Activated naive CD8-positive, alpha-beta T cell (primary cell): Measurements from ENCODE around the gene CFAP100.

Source experiments
- H3K27ac Mint-ChIP-seq: one replicate; pipeline ENCODE4 v1.8.0; 2021; ENCODE audit warnings: mixed read lengths
- H3K27me3 Mint-ChIP-seq: one replicate; pipeline ENCODE4 v1.8.0; 2021; ENCODE audit warnings: mixed read lengths
- H3K36me3 Mint-ChIP-seq: one replicate; pipeline ENCODE4 v1.8.0; 2021; ENCODE audit warnings: mixed read lengths
- H3K4me1 Mint-ChIP-seq: one replicate; pipeline ENCODE4 v1.8.0; 2021; ENCODE audit warnings: low read depth, mixed read lengths
- H3K4me3 Mint-ChIP-seq: one replicate; pipeline ENCODE4 v1.8.0; 2021; ENCODE audit warnings: mild to moderate bottlenecking, mixed read lengths
- H3K9me3 Mint-ChIP-seq: one replicate; pipeline ENCODE4 v1.8.0; 2021; ENCODE audit warnings: low read depth, mixed read lengths

Gene CFAP100

DNA sequence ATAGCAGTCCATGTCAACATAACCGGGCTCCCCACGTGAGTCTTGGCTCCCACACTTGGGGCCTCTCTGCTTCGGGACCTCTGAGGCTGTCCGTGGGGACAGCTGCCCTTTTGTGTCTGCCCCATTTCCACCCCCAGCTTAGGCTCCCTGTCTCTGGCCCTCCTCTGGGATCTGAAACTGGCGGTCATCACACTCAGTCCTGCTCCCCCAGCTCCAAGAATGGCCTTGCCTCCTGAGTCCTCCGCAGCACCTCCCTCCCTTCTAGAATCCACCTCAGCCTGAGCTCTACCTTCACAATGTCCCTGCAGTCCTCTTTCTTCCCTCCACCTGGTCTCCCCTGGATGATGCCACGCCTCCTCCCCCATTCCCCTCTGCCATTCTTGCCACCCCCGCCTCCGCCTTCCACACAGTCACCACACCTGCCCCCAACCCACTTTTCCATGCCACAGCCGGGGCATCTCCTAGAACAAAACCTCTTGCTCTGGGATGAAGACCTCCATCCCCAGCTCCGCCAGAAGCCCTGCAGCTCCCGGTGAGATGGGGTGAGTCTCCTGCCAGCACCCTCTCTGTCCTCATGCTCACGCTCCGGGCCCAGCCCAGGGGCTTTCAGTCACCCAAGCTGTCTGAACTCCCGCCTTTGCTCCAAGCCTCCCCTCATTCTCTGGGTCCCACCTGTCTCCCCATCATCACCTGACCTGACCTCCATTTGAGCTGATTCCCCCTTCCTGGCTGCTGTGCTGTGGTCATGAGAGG lies 88.0 kb downstream of the CFAP100 start:
- no peak overlapping the region for H3K27ac Mint-ChIP-seq
- no peaks in the 10 kb centered on the region for H3K9me3 Mint-ChIP-seq
- no peaks in the 10 kb centered on the region for H3K36me3 Mint-ChIP-seq

GRCh38 chr3:126483321-126483761 lies 88.6 kb downstream of the CFAP100 start:
- Mint-ChIP-seq H3K27ac (no peak overlapping the region), H3K4me1 (peaks cover 10% of the 10 kb centered on the region), H3K36me3 (no peaks in the 10 kb centered on the region), H3K4me3 (no peak overlapping the region), H3K9me3 (no peaks in the 10 kb centered on the region), H3K27me3 (no peaks in the 10 kb centered on the region)

More for the DNA sequence above, 88.0 kb downstream of the CFAP100 start:
- Mint-ChIP-seq H3K4me1 (peaks cover 10% of the 10 kb centered on the region), H3K4me3 (no peak overlapping the region), H3K27me3 (no peaks in the 10 kb centered on the region)

GRCh38 chr3:126484148-126484547 lies 89.4 kb downstream of the CFAP100 start:
- H3K4me1 Mint-ChIP-seq = peaks cover 10% of the 10 kb centered on the region
- no peaks in the 10 kb centered on the region for H3K36me3 Mint-ChIP-seq
- H3K9me3 Mint-ChIP-seq = no peaks in the 10 kb centered on the region
- H3K27ac Mint-ChIP-seq = no peak overlapping the region
- no peak overlapping the region for H3K4me3 Mint-ChIP-seq
- no peaks in the 10 kb centered on the region for H3K27me3 Mint-ChIP-seq

- Mint-ChIP-seq H3K27ac (no peak overlapping the region), H3K4me3 (no peak overlapping the region), H3K36me3 (no peaks in the 10 kb centered on the region), H3K27me3 (no peaks in the 10 kb centered on the region), H3K9me3 (no peaks in the 10 kb centered on the region), H3K4me1 (peaks cover 10% of the 10 kb centered on the region)
These were observed 90.0 kb downstream of the CFAP100 start for GRCh38 chr3:126484662-126485061.

DNA sequence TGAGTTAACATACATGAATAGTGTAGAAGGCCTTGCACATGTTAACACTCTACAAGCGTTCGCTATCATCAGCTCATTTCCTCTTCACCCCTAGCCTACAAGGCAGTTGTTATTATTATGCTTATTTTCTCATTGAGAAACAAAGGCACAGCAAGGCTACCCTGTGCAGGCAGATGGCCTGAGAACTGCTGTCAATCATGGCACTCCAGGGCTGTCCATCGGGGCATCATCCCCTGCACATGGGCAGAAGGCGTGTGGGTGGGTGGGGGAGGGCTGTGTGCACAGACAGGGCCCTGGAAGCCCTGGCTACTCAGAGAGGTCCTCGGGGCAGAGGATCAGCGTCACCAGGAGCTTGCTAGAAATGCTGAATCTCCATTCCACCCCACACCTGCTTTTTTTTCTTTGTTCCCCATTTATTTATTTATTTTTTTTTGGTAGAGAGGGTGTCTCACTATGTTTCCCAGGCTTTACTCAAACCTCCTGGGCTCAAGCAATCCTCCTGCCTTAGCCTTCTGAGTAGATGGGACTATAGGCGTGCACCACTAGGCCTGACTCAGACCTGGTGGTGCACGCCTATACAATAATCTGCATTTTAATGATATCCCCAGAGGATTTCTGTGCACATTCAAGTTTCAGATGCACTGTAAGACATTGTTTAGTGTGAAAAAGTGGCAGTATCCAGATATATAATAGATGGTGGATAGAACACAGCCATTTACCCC lies 90.6 kb downstream of the CFAP100 start:
- Mint-ChIP-seq H3K36me3 (no peaks in the 10 kb centered on the region), H3K4me3 (no peak overlapping the region), H3K27me3 (no peaks in the 10 kb centered on the region), H3K9me3 (no peaks in the 10 kb centered on the region), H3K4me1 (peaks cover 10% of the 10 kb centered on the region), H3K27ac (no peak overlapping the region)

- Mint-ChIP-seq H3K27me3 (no peaks in the 10 kb centered on the region), H3K27ac (no peak overlapping the region), H3K36me3 (no peaks in the 10 kb centered on the region), H3K4me3 (no peak overlapping the region), H3K4me1 (peaks cover 10% of the 10 kb centered on the region), H3K9me3 (no peaks in the 10 kb centered on the region)
These were observed 91.2 kb downstream of the CFAP100 start for GRCh38 chr3:126485956-126486355.
